Psoas muscle (tissue), 8 donors: ENCODE measurements around the gene SDHA. TPM values are rescaled to one million over a fixed set of nuclear protein-coding genes. Genes with fewer than 3 reads are reported as not detected.

ENCODE experiments used
- ATAC-seq, 4 donors: fragments of 200-7000 bp; cut with Tn5 transposase; one replicate each; pipeline ENCODE4 v1.9.1; 2020; ENCODE audit warnings: moderate library complexity in 3 of 4, mild to moderate bottlenecking in 2 of 4
- DNase-seq, 2 donors: peaks; one replicate each; pipeline ENCODE4 v3.0.0-alpha.2; 2020
- H3K27ac ChIP-seq: fragments of 200-600 bp; one replicate; pipeline ENCODE4 v1.8.0; 2022
- H3K27me3 ChIP-seq, 3 donors: fragments of 200-600 bp in 1 of 3; one replicate each; pipeline versions ENCODE4 v1.6.1 to v1.8.0; 2013 to 2022; ENCODE audit warnings: low read length in 2 of 3, mild to moderate bottlenecking in 2 of 3, moderate library complexity in 1 of 3; ENCODE audit not compliant: insufficient read depth in 3 of 3
- H3K36me3 ChIP-seq, 2 donors: fragments of 200-600 bp in 1 of 2; one replicate each; pipeline versions ENCODE4 v1.6.1 to v1.8.0; 2013 to 2022; ENCODE audit warnings: low read depth in 1 of 2, mild to moderate bottlenecking in 1 of 2, moderate library complexity in 1 of 2; ENCODE audit not compliant: insufficient read depth in 1 of 2
- H3K4me1 ChIP-seq: fragments of 200-600 bp; one replicate; pipeline ENCODE4 v1.8.0; 2022
- H3K4me3 ChIP-seq: fragments of 200-600 bp; one replicate; pipeline ENCODE4 v1.8.0; 2022; ENCODE audit warnings: mild to moderate bottlenecking
- H3K9me3 ChIP-seq: fragments of 200-600 bp; one replicate; pipeline ENCODE4 v1.8.0; 2022
- CTCF ChIP-seq: fragments of 200-600 bp; IDR thresholded peaks from one replicate; pipeline ENCODE4 v1.8.0; 2022; ENCODE audit warnings: antibody characterized with exemption
- WGBS, 3 donors: extraction: QIAGEN DNeasy Blood & Tissue Kit; methylation state at CpG; one replicate each; pipeline versions ENCODE4 v1.1.6 to v1.1.7; 2013; 5-methylcytosine and 5-hydroxymethylcytosine counted together
- intact Hi-C, 2 donors: fragments of 100-400 bp; cut with DNase I; formaldehyde crosslinking; loops; one replicate each; pipeline versions ENCODE4 v1.11.0 to v1.14.2; 2022
- polyA plus RNA-seq, 3 donors: library from polyadenylated mRNA; stranded (reverse); fragments of 200-250 nt; gene quantifications; one replicate each; pipeline ENCODE4 v1.2.3, GENCODE V29; 2013
- total RNA-seq, 4 donors: library from RNA; stranded (reverse); fragmentation: NEBNext Ultra II Directional in 2 of 4; extraction: Animal tissue kit (Norgen Biotek cat#: 25700) in 2 of 4; gene quantifications; one replicate each; pipeline versions ENCODE4 v1.2.1 to v1.2.4, GENCODE V29; 2021 to 2023
- donor health status: healthy with polysubstance abuse.
- donor health status: DM: no; HTN: no; CAD: no; lungs with moderate emphysema.
- donor health status: Bipolar disorder and iron deficiency.
- donor health status: healthy.
- donor health status: DM: yes; HTN: yes; CAD: no.
- donor health status: DM: no; HTN: no; CAD: no.
- donor health status: DM: no; HTN: no; CAD: no.
- donor health status: DM: yes; HTN: yes; CAD: no.

Gene SDHA
- total and polyA plus RNA-seq, 7 donors: 160 to 363 (median 269) TPM

DNA sequence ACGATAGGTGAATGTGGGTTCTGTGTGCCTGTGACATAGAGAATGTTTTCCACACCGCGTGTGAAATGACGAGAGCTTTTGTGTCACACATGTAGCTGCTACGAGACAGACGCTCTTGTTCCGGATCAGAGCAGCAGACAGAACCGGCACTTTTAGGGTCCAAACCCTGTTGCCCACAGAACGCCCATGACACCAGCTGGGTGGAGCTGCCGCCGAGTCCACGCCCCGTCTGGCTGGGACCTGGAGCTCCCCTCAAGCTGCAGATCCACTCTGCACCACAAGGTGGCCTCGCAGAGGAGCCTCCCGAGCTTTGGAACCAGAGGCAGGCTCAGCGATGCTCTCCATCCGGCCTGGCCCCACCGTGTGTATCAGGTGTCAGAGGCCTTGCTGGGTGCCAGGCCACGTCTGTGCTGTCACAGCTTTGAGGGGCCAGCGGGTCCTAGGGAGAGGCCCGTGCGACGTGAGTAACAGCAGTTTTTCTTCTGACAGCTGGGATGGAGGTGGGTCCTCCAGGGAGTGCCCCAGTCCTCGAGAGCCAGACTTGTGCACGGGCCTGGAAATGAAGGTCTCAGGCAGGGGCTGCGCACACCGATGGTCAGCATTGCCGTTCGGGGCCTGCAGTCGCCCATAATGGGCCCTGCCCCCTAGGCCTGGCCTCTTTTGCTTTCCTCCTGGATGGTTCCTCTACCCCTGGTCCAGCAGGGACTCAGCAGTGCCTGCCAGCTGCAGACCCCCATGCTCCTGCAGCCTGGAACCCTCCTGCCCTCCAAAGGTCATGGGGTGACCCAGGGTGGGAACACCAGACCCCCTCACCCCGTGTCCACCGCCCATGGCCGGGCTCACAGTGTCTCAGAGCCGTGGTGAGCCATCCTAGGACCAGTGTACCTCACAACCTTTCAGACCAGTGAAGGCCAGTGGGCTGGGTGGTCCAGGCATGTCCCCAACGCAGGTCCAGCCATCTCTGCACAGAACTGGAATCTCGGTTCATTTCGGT lies 29.3 kb upstream of the SDHA start:
- Histone ChIP-seq H3K4me1 (peaks cover 41% of the 10 kb centered on the region), H3K27me3 (no peaks in the 10 kb centered on the region), H3K9me3 (no peaks in the 10 kb centered on the region), H3K27ac (peak overlapping the region; percentile 97), H3K4me3 (peak overlapping the region; percentile 47), H3K36me3 (no peaks in the 10 kb centered on the region)
- ATAC-seq: peak; percentile 75 to 77 (median 77)
- intact Hi-C loops: loop anchor here in 1 of 2 donors (5.0 kb wide), 2 partner anchors 34 to 129 kb away; no protein-coding TSS in a partner anchor
- WGBS, 3 donors: 28 to 34% (median 31%) methylated on average over 36 to 37 of the region's 37 CpGs
- DNase-seq: peak; percentile 92 to 96
- peak; percentile 94 for TF ChIP-seq CTCF

- H3K27ac ChIP-seq: peak overlapping the region; percentile 97
- H3K4me1 ChIP-seq: peaks cover 46% of the 10 kb centered on the region
- H3K36me3 ChIP-seq: no peaks in the 10 kb centered on the region
- ATAC-seq (no peak), DNase-seq (peak in 1 of 2 donors; percentile 13)
- no peak overlapping the region for H3K4me3 ChIP-seq
- H3K27me3 ChIP-seq: no peaks in the 10 kb centered on the region
- no peak for TF ChIP-seq CTCF
- WGBS, 3 donors: 82 to 90% (median 89%) methylated on average over 9 to 10 of the region's 10 CpGs
- H3K9me3 ChIP-seq: no peaks in the 10 kb centered on the region
- intact Hi-C loops: loop anchor here in 1 of 2 donors (5.0 kb wide), 2 partner anchors 33 to 128 kb away; no protein-coding TSS in a partner anchor
Observed at GRCh38 chr5:189486-189885, 28.6 kb upstream of the SDHA start.

- Histone ChIP-seq H3K27ac (peak overlapping the region; percentile 97), H3K4me3 (no peak overlapping the region), H3K9me3 (no peaks in the 10 kb centered on the region), H3K36me3 (no peaks in the 10 kb centered on the region), H3K27me3 (no peaks in the 10 kb centered on the region), H3K4me1 (peaks cover 49% of the 10 kb centered on the region)
- intact Hi-C loops: loop anchor here in 1 of 2 donors (5.0 kb wide), 2 partner anchors 32 to 127 kb away; no protein-coding TSS in a partner anchor
- ATAC-seq: no peak
- DNase-seq: peak in 1 of 2 donors; percentile 11
- WGBS, 3 donors: 63 to 67% (median 65%) methylated on average over 10 to 11 of the region's 11 CpGs
- no peak for TF ChIP-seq CTCF
Observed at GRCh38 chr5:189976-190365, 28.1 kb upstream of the SDHA start.

DNA sequence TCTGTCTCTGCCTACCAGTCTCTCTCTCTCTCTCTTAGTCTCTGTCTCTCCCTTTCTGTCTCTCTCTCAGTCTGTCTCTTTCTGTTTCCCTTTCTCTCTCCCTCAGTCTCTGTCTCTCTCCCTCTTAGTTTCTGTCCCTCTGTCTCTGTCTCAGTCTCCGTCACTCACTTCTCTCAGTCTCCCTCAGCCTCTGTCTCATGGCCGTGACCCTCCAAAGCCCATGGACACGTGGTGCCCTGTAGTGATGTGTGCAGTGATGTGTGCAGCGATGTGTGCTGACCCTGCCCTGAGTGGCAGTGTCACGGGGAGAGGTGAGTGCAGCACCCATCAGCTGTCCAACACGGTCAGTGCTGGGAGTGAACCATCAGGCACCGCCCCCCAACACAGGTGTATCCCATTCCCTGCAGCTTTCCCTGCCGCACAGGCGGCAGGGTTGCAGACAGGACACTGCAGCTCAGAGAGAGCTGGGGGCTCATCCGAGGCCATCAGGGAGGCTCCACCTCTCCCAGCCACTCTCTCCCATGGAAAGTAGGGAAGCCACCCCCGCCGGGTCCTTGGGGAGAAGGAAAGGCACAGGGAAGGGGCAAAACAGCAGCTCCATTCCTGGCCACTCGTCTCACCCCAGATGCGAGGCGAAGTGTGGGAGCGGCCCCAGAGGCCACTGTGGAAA lies 27.6 kb upstream of the SDHA start:
- no peaks in the 10 kb centered on the region for H3K9me3 ChIP-seq
- H3K4me1 ChIP-seq: peaks cover 51% of the 10 kb centered on the region
- DNase-seq (peak in 1 of 2 donors; percentile 18), ATAC-seq (peak; percentile 3 to 19 (median 10))
- intact Hi-C loops: no loop called here
- 22 to 29% (median 25%) methylated on average over 16 of the region's 16 CpGs for WGBS, 3 donors
- H3K27ac ChIP-seq: peak overlapping the region; percentile 97
- no peak for TF ChIP-seq CTCF
- H3K36me3 ChIP-seq: no peaks in the 10 kb centered on the region
- H3K4me3 ChIP-seq: peak overlapping the region; percentile 54
- no peaks in the 10 kb centered on the region for H3K27me3 ChIP-seq
